HepG2 (cell line): ENCODE data around the gene MYL9. TPM values are rescaled to one million over a fixed set of nuclear protein-coding genes. Genes with fewer than 3 reads are reported as not detected.

ENCODE experiments used
- ATAC-seq: fragments of 200-7000 bp; cut with Tn5 transposase; 3 replicates; pipeline ENCODE4 v1.9.1; 2020; ENCODE audit warnings: mild to moderate bottlenecking, moderate library complexity
- BruUV-seq: library from RNA; stranded (reverse); fragments of 400-500 nt; replicated peaks from 2 replicates; lab custom pipeline; 2021; lab: Mats Ljungman, UMichigan
- CTCF ChIA-PET: fragments of 300-600 bp; formaldehyde crosslinking; extraction: SDS; loops from one replicate; lab custom pipeline; 2021; ENCODE audit warnings: low total read pairs, inconsistent platforms, low intra/inter-chr PET ratio; lab: Yijun Ruan, JAX
- POLR2A ChIA-PET: fragments of 350-600 bp; sonication (Branson Sonifier 250); formaldehyde crosslinking; loops from one replicate; lab custom pipeline; 2020; ENCODE audit warnings: antibody characterized with exemption, inconsistent platforms; lab: Yijun Ruan, JAX
- DNase-seq: peaks from one replicate; pipeline ENCODE4 v3.0.0-alpha.2; 2015; ENCODE audit warnings: low spot score
- FAIRE-seq: peaks from 3 replicates; lab custom pipeline; 2011; peaks lifted over from hg19 to GRCh38; lab: Jason Lieb, UNC
- H2AFZ ChIP-seq: one replicate; pipeline ENCODE4 v1.6.1; 2011; ENCODE audit warnings: low read length, inconsistent platforms
- H3K27ac ChIP-seq: fragments of 300-600 bp; 3 replicates; pipeline ENCODE4 v1.8.0; 2011; ENCODE audit warnings: mixed run types, mild to moderate bottlenecking, mixed read lengths, low read length, inconsistent platforms; ENCODE audit not compliant: insufficient read depth; ENCODE audit errors: extremely low read length
- H3K27me3 ChIP-seq, 2 experiments: fragments of 200-600 bp in 1 of 2; 2 replicates in 1 of 2; 3 replicates in 1 of 2; pipeline versions ENCODE4 v1.6.0 to v1.8.0; 2011; ENCODE audit warnings: low read length in 2 of 2, mild to moderate bottlenecking in 2 of 2, moderate library complexity in 2 of 2, inconsistent platforms in 1 of 2; ENCODE audit not compliant: insufficient read depth in 2 of 2, control insufficient read depth in 1 of 2
- H3K36me3 ChIP-seq, 2 experiments: fragments of 200-600 bp in 1 of 2; replicated peaks in 1 of 2; 2 replicates in 1 of 2; 3 replicates in 1 of 2; pipeline versions ENCODE4 v1.5.1 to v1.8.0; 2011; ENCODE audit warnings: low read length in 2 of 2, inconsistent platforms in 1 of 2; ENCODE audit not compliant: insufficient read depth in 2 of 2, control insufficient read depth in 1 of 2
- H3K4me1 ChIP-seq: 2 replicates; pipeline ENCODE4 v1.5.1; 2012; ENCODE audit warnings: low read length, inconsistent platforms; ENCODE audit not compliant: insufficient read depth
- H3K4me2 ChIP-seq: 2 replicates; pipeline ENCODE4 v1.6.0; 2011; ENCODE audit warnings: low read depth, low read length, inconsistent platforms
- H3K4me3 ChIP-seq, 3 experiments: fragments of 200-600 bp in 1 of 3; sonication (generic), shearing (Covaris generic) in 1 of 3; replicated peaks in 1 of 3; 2 replicates each; pipeline ENCODE4 v1.5.1; 2011 to 2016; ENCODE audit warnings: low read length in 3 of 3, inconsistent platforms in 2 of 3, low read depth in 2 of 3, mild to moderate bottlenecking in 2 of 3, control low read depth in 1 of 3, mixed read lengths in 1 of 3; ENCODE audit not compliant: insufficient read depth in 1 of 3
- H3K79me2 ChIP-seq: one replicate; pipeline ENCODE4 v1.6.1; 2011; ENCODE audit warnings: low read length, inconsistent platforms; ENCODE audit not compliant: insufficient read depth
- H3K9ac ChIP-seq: 2 replicates; pipeline ENCODE4 v1.6.0; 2011; ENCODE audit warnings: mild to moderate bottlenecking, low read depth, low read length, inconsistent platforms; ENCODE audit not compliant: insufficient read depth
- H3K9me3 ChIP-seq: 2 replicates; pipeline ENCODE4 v1.5.1; 2012; ENCODE audit warnings: mild to moderate bottlenecking, low read length
- H4K20me1 ChIP-seq: 2 replicates; pipeline ENCODE4 v1.6.0; 2011; ENCODE audit warnings: inconsistent platforms, mild to moderate bottlenecking, low read length, moderate library complexity; ENCODE audit not compliant: insufficient read depth
- AGO2 ChIP-seq: fragments of 200-400 bp; formaldehyde crosslinking; optimal IDR thresholded peaks from 2 replicates; pipeline ENCODE3; 2017; ENCODE audit warnings: mild to moderate bottlenecking, low read depth, low read length, moderate library complexity
- BCL3 ChIP-seq: sonication (generic); formaldehyde crosslinking; IDR thresholded peaks from 2 replicates; pipeline ENCODE4 v1.5.1; 2020; ENCODE audit warnings: mild to moderate bottlenecking, missing genetic modification reagents, moderate library complexity
- GMEB1 ChIP-seq: sonication (generic); formaldehyde crosslinking; IDR thresholded peaks from 2 replicates; pipeline ENCODE4 v1.5.1; 2020; ENCODE audit warnings: missing genetic modification reagents, mild to moderate bottlenecking, borderline replicate concordance
- GRHL1 ChIP-seq: sonication (generic); formaldehyde crosslinking; conservative IDR thresholded peaks from 2 replicates; pipeline ENCODE4 v1.8.0; 2022; ENCODE audit warnings: missing genetic modification reagents
- HNF4G ChIP-seq, 2 experiments: sonication (generic) in 1 of 2; formaldehyde crosslinking in 1 of 2; IDR thresholded peaks; 2 replicates each; pipeline versions ENCODE4 v1.4.0 to v1.6.1; 2011 to 2020; ENCODE audit warnings: borderline replicate concordance in 2 of 2, low read depth in 2 of 2, mild to moderate bottlenecking in 2 of 2, low read length in 1 of 2, missing genetic modification reagents in 1 of 2, moderate library complexity in 1 of 2
- MAFG ChIP-seq: sonication (generic); formaldehyde crosslinking; IDR thresholded peaks from 2 replicates; pipeline ENCODE4 v1.5.1; 2020; ENCODE audit warnings: mild to moderate bottlenecking, missing genetic modification reagents
- NAIF1 ChIP-seq: sonication (generic); formaldehyde crosslinking; IDR thresholded peaks from 2 replicates; pipeline ENCODE4 v1.5.0; 2020; ENCODE audit warnings: mild to moderate bottlenecking, missing genetic modification reagents, borderline replicate concordance
- SATB2 ChIP-seq: sonication (generic); formaldehyde crosslinking; IDR thresholded peaks from 2 replicates; pipeline ENCODE4 v1.5.0; 2020; ENCODE audit warnings: missing genetic modification reagents
- SMARCC2 ChIP-seq: fragments of 450-650 bp; IDR thresholded peaks from 2 replicates; pipeline ENCODE4 v1.6.1; 2017; ENCODE audit warnings: antibody characterized with exemption, mild to moderate bottlenecking
- TFDP1 ChIP-seq: IDR thresholded peaks from 2 replicates; pipeline ENCODE4 v1.6.1; 2016; ENCODE audit warnings: missing compliant biosample characterization, missing genetic modification reagents, borderline replicate concordance
- THAP7 ChIP-seq: sonication (generic); formaldehyde crosslinking; IDR thresholded peaks from 2 replicates; pipeline ENCODE4 v1.8.1; 2023; ENCODE audit warnings: mild to moderate bottlenecking, missing genetic modification reagents
- ZNF124 ChIP-seq: sonication (generic); formaldehyde crosslinking; IDR thresholded peaks from 2 replicates; pipeline ENCODE4 v1.4.0; 2020; ENCODE audit warnings: missing genetic modification reagents
- ZNF33A ChIP-seq: sonication (generic); formaldehyde crosslinking; IDR thresholded peaks from 2 replicates; pipeline ENCODE4 v1.5.1; 2020; ENCODE audit warnings: missing genetic modification reagents, mild to moderate bottlenecking, moderate library complexity, borderline replicate concordance
- ZNF430 ChIP-seq: sonication (generic); formaldehyde crosslinking; IDR thresholded peaks from 2 replicates; pipeline ENCODE4 v1.9.0; 2021; ENCODE audit warnings: mild to moderate bottlenecking, missing genetic modification reagents
- ZNF768 ChIP-seq: sonication (generic); formaldehyde crosslinking; IDR thresholded peaks from 2 replicates; pipeline ENCODE4 v1.4.0; 2020; ENCODE audit warnings: missing genetic modification reagents
- ZNF775 ChIP-seq: sonication (generic); formaldehyde crosslinking; IDR thresholded peaks from 2 replicates; pipeline ENCODE4 v1.4.0; 2020; ENCODE audit warnings: missing genetic modification reagents, mild to moderate bottlenecking, moderate library complexity, borderline replicate concordance
- WGBS: methylation state at CpG from one replicate; pipeline ENCODE4 v1.1.6; 2017; ENCODE audit warnings: low lambda C conversion rate; 5-methylcytosine and 5-hydroxymethylcytosine counted together
- in situ Hi-C: cut with HindIII; loops from 2 replicates; pipeline ENCODE4 v1.10.0; 2017; ENCODE audit warnings: low pct_unique_long_range_greater_than_20kb; ENCODE audit not compliant: extremely low pct_ligation_motif_present
- intact Hi-C: fragments of 100-400 bp; cut with micrococcal nuclease; formaldehyde crosslinking; loops from one replicate; pipeline ENCODE4 v1.10.0; 2022; ENCODE audit not compliant: unreplicated experiment
- polyA plus RNA-seq, 8 experiments: library from polyadenylated mRNA; depleted of rRNA in 3 of 8; stranded (reverse) in 7 of 8; unstranded in 1 of 8; fragments of >200 nt; fragmentation: Illumina TruSeq in 4 of 8; extraction: Trizol in 4 of 8; gene quantifications; 2 replicates each; pipeline versions ENCODE4 v1.2.1 to v1.2.3, GENCODE V29; 2011 to 2016; ENCODE audit warnings: low read depth in 4 of 8, missing spikeins in 1 of 8, mixed read lengths in 1 of 8; ENCODE audit not compliant: insufficient read depth in 1 of 8
- total RNA-seq, 5 experiments: library from RNA; depleted of rRNA; stranded (reverse); fragments of >200 nt; fragmentation: Illumina TruSeq; extraction: Trizol; gene quantifications; 2 replicates each; pipeline ENCODE4 v1.2.3, GENCODE V29; 2016; ENCODE audit warnings: low read depth in 1 of 5

The MYL9 gene
- total and polyA plus RNA-seq, 2 of the 13 experiments (the other 11 are each of a cell fraction or from before 2014, with no cell fraction given): 0.87 to 2.2 TPM

GRCh38 chr20:36540551-36541211 lies 638 bp upstream of the MYL9 start:
- CTCF ChIA-PET: no interaction called here
- Histone ChIP-seq H3K4me2 (no peak overlapping the region), H3K9me3 (no peaks in the 10 kb centered on the region), H3K4me1 (peaks cover 40% of the 10 kb centered on the region), H3K79me2 (no peaks in the 10 kb centered on the region), H3K36me3 (no peaks in the 10 kb centered on the region), H2AFZ (no peak overlapping the region), H3K27me3 (no peaks in the 10 kb centered on the region), H3K9ac (no peak overlapping the region), H3K4me3 (no peak overlapping the region), H4K20me1 (no peaks in the 10 kb centered on the region; the same call in 1 of the 2 replicates), H3K27ac (no peak overlapping the region)
- POLR2A ChIA-PET: interaction anchor here (0.6 kb wide), 1 partner anchor 55 kb away, joined by 3 read pairs; no protein-coding TSS in a partner anchor
- no TSS peak for BruUV-seq
- DNase-seq (no peak), FAIRE-seq (no peak), ATAC-seq (no peak)
- 84% methylated on average over 41 of the region's 41 CpGs for WGBS
- in situ Hi-C loops: no loop called here
- intact Hi-C loops: no loop called here
- TF ChIP-seq ZNF124 (CRISPR knock-in tag): no peak
- peak; percentile 21 for TF ChIP-seq AGO2
- TF ChIP-seq MAFG: no peak
- TF ChIP-seq ZNF33A (CRISPR knock-in tag): no peak
- TF ChIP-seq ZNF775: no peak
- TF ChIP-seq GRHL1 (CRISPR knock-in tag): no peak
- no peak for TF ChIP-seq BCL3 (CRISPR knock-in tag)
- no peak for TF ChIP-seq GMEB1 (CRISPR knock-in tag)
- no peak for TF ChIP-seq SMARCC2
- TF ChIP-seq ZNF430: no peak
- no peak for TF ChIP-seq NAIF1 (CRISPR knock-in tag)
- TF ChIP-seq SATB2 (CRISPR knock-in tag): no peak
- TF ChIP-seq ZNF768 (CRISPR knock-in tag): peak; percentile 13; the same call in 1 of the 2 replicates
- no peak for TF ChIP-seq HNF4G (IDR thresholded peaks at IDR 0.05; ENCODE audit: borderline replicate concordance, low read depth, low read length)
- no peak for TF ChIP-seq HNF4G (CRISPR knock-in tag; IDR thresholded peaks at IDR 0.05; ENCODE audit: borderline replicate concordance, low read depth)
- no peak for TF ChIP-seq TFDP1 (CRISPR knock-in tag)
- no peak for TF ChIP-seq THAP7
